Measurements from ENCODE around the gene LHFPL5. TPM values are rescaled to one million over a fixed set of nuclear protein-coding genes. Genes with fewer than 3 reads are reported as not detected.

LHFPL5 gene
- total and polyA plus RNA-seq, 8 donors, result not detected

DNA sequence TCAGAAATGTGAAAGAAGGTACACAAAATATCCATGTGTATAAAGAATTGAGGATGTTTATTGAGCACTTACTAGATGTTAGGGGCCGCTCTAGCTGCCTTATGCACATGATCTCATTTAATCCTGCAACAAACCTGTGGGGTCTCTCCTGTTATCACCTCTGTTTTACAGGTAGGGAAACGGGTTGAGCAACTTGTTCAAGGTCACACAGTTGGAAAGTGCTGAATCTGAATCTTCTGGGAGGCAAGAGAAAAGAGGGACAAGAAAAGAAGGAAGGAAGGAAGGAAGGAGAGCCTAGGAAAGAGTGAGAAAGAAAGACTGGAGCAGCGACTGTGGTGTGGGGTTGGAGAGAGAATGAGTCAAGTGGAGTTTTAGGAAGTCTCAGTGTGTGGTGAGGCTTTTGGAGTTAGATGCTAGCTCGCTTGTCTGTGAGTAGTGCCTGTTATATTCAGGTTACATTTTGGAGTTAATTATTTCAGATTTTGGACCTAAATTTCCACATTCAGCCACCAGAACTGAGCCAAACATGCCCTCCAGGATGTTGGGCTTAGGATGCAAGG is 16.6 kb upstream of the LHFPL5 start:
- no peaks in the 10 kb centered on the region for H3K9me3 ChIP-seq
- H3K4me1 ChIP-seq, result no peaks in the 10 kb centered on the region
- H3K27me3 ChIP-seq, result peaks cover 23 to 82% of the 10 kb centered on the region in 2 donors
- no peak for ATAC-seq
- TF ChIP-seq, protein P1, sequence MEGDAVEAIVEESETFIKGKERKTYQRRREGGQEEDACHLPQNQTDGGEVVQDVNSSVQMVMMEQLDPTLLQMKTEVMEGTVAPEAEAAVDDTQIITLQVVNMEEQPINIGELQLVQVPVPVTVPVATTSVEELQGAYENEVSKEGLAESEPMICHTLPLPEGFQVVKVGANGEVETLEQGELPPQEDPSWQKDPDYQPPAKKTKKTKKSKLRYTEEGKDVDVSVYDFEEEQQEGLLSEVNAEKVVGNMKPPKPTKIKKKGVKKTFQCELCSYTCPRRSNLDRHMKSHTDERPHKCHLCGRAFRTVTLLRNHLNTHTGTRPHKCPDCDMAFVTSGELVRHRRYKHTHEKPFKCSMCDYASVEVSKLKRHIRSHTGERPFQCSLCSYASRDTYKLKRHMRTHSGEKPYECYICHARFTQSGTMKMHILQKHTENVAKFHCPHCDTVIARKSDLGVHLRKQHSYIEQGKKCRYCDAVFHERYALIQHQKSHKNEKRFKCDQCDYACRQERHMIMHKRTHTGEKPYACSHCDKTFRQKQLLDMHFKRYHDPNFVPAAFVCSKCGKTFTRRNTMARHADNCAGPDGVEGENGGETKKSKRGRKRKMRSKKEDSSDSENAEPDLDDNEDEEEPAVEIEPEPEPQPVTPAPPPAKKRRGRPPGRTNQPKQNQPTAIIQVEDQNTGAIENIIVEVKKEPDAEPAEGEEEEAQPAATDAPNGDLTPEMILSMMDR (IDR thresholded peaks at IDR 0.05), result no peak
- no peak overlapping the region for H3K27ac ChIP-seq
- H3K36me3 ChIP-seq, result no peaks in the 10 kb centered on the region
- DNase-seq, result no peak
- intact Hi-C loops (cut with DNase I), result no loop called here
- H3K4me3 ChIP-seq, result no peak overlapping the region

DNA sequence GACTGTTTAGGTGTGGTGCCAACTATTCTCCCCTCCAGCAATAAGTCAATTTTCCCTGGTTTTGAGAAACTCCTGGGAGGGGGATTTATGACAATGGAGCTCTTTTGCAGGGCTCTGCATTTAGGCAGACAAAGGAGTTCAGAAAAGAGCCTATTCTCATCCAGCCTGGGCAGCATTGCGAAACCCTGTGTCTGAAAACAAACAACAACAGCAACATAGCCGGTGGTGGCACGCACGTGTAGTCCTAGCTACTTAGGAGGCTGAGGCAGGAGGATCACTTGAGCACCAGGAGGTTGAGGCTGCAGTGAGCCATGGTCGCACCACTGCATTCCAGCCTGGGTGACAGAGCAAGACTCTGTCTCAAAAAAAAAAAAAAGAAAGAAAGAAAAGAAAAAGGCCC is 14.5 kb upstream of the LHFPL5 start:
- TF ChIP-seq, protein P1 (IDR thresholded peaks at IDR 0.05), result no peak
- no peak overlapping the region for H3K27ac ChIP-seq
- ATAC-seq, result no peak
- H3K9me3 ChIP-seq, result no peaks in the 10 kb centered on the region
- no peaks in the 10 kb centered on the region for H3K36me3 ChIP-seq
- intact Hi-C loops (cut with DNase I), result no loop called here
- no peak overlapping the region for H3K4me3 ChIP-seq
- no peak for DNase-seq
- no peaks in the 10 kb centered on the region for H3K4me1 ChIP-seq
- peaks cover 23 to 73% of the 10 kb centered on the region in 2 donors for H3K27me3 ChIP-seq

DNA sequence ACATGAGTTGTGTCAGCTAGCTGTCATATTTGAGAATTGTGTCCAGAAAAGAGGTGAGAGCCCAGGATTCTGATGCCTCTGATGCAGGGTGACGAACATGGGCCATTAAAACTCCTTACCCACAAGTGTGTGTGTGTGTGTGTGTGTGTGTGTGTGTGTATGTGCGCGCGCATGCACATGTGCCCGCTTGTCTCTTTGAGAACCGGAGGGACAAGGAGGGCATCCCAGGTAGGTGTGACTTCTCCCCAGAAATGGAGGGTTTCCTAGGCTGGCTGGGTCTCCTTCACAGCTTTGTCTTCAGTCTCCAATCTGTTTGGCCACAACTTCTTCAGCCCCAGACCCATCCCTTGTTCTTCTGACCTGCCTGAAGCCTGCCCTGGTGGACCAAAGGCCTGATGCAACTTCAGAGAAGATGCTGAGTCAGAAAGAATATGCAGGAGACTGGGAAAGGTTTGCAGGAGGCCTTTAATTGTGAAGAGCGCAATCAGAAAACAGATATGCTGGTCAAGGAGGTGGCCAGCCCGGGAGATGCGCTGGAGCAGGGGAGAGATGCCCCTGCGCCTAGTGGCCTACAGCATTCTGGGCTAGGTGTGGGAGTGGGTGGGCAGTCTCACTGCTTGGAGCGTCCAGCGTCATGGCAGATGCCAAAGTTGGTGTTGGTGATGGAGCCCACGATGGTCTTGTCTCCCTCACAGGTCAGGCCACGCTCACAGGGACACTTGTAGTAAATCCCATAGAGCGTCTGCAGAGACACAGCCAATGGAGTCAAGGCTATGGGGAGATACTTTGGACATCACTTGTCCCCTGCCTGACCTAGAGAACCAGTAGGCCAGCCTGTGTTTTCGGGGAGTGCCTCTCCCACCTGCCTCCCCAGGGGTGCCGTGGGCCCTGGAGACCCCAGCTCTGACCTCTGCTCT is 10.4 kb upstream of the LHFPL5 start:
- TF ChIP-seq, protein P1 (IDR thresholded peaks at IDR 0.05), result no peak
- peaks cover 0 to 39% of the 10 kb centered on the region in 2 donors for H3K27me3 ChIP-seq
- no peaks in the 10 kb centered on the region for H3K4me1 ChIP-seq
- ATAC-seq, result no peak
- no peak for DNase-seq
- intact Hi-C loops (cut with DNase I), result no loop called here
- H3K36me3 ChIP-seq, result no peaks in the 10 kb centered on the region
- no peak overlapping the region for H3K27ac ChIP-seq
- H3K4me3 ChIP-seq, result no peak overlapping the region
- H3K9me3 ChIP-seq, result no peaks in the 10 kb centered on the region

DNA sequence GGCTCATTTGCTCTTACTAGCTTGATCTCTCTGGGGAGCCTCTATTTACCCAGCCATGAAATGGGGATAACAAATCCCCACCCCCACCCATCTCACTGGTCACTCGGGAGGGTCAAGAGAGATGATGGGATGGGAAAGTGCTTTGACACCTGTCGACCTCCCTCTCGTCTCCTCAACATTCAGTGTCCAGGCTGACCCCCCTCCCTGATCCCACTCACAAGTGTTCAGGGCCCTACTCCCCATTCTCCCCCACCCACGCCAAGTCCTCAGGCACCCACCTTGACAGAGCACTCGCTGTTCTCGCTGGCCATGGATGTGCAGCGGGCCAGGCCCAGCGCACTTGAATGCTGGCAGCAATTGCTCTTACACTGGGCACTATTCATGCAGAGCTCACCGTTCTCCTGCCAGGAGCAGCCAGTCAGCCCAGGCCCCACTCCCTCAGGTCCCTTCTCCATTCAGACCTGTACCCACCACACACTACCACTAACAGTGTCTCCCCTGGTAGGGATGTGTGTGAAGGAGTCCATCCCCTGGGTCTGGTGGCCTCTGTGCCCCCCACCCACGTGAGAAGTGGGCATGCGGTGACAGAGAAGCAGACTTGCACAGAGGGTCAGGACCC is 9.6 kb upstream of the LHFPL5 start:
- Histone ChIP-seq H3K27ac (no peak overlapping the region), H3K9me3 (no peaks in the 10 kb centered on the region), H3K4me3 (no peak overlapping the region), H3K4me1 (no peaks in the 10 kb centered on the region), H3K36me3 (no peaks in the 10 kb centered on the region), H3K27me3 (peaks cover 0 to 31% of the 10 kb centered on the region in 2 donors)
- DNase-seq (no peak), ATAC-seq (no peak)
- TF ChIP-seq, protein P1 (IDR thresholded peaks at IDR 0.05), result no peak
- intact Hi-C loops (cut with DNase I), result no loop called here

DNA sequence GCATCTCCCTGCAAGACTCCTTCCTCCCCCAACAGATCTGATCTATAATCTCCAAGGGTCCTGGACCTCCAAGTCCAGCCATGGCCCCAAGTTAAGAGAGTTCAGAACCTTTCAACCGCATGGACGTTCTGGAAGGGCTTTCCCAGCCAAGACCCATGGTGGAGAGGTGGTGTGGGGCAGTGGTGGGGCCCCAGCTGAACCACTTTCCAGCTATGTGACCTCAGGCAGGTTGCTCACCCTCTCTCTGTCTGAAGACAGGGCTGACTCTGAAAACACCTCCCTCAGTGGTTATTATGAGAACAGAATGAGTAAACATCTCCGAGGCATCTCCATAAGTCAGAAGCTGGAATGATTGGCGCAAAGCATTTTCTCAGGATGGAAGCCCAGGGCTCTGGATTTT is 8.9 kb upstream of the LHFPL5 start:
- DNase-seq (no peak), ATAC-seq (no peak)
- Histone ChIP-seq H3K27ac (no peak overlapping the region), H3K27me3 (peaks cover 0 to 24% of the 10 kb centered on the region in 2 donors), H3K4me3 (no peak overlapping the region), H3K36me3 (no peaks in the 10 kb centered on the region), H3K9me3 (no peaks in the 10 kb centered on the region), H3K4me1 (no peaks in the 10 kb centered on the region)
- intact Hi-C loops (cut with DNase I), result no loop called here
- TF ChIP-seq, protein P1 (IDR thresholded peaks at IDR 0.05), result no peak

Measured in left lung (tissue), 10 donors.